ENCODE results near the gene RTEL1.

DNA sequence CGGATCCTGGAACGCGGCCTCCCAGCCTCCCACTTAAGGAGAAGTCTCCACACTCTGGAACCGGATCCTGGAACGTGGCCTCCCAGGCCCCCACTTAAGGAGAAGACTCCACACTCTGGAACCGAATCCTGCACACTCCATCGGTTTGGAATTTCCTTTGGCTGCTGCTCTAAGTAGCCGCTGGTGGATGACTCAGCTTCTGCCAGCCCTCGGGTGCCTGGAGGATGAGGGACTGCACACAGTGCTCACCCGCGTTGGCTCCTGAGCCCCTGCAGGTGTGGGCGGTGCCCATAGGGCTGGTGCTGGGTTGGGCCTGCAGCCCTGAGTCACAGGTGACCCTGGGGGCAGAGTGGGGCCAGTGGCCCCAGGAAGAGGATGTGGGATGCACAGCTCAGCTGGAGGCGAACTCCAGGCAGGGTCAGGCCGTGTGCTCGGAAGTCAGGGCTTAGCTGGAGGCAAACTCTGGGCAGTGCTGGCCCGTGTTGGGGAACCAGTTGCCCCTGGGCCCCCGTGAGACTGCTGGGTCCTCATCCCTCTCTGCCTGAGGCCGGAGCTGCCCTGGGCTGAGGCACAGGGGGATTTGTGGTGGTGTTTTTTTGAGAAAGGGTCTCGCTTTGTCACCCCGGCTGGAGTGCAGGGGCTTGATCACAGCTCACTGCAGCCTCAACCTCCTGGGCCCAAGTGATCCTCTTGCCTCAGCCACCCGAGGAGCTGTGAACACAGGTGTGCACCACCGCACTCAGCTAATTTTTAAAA is 24.4 kb downstream of the RTEL1 start:
- TF ChIP-seq, protein P1, sequence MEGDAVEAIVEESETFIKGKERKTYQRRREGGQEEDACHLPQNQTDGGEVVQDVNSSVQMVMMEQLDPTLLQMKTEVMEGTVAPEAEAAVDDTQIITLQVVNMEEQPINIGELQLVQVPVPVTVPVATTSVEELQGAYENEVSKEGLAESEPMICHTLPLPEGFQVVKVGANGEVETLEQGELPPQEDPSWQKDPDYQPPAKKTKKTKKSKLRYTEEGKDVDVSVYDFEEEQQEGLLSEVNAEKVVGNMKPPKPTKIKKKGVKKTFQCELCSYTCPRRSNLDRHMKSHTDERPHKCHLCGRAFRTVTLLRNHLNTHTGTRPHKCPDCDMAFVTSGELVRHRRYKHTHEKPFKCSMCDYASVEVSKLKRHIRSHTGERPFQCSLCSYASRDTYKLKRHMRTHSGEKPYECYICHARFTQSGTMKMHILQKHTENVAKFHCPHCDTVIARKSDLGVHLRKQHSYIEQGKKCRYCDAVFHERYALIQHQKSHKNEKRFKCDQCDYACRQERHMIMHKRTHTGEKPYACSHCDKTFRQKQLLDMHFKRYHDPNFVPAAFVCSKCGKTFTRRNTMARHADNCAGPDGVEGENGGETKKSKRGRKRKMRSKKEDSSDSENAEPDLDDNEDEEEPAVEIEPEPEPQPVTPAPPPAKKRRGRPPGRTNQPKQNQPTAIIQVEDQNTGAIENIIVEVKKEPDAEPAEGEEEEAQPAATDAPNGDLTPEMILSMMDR (IDR thresholded peaks at IDR 0.05; ENCODE audit: low read depth, low read length) = no peak
- TF ChIP-seq POLR2A (IDR thresholded peaks at IDR 0.05; ENCODE audit: extremely low read depth, insufficient read length) = no peak

All from NB4 (cell line).